Liver (tissue), 9 donors: Measurements from ENCODE around the gene RBMS3. TPM values are rescaled to one million over a fixed set of nuclear protein-coding genes. Genes with fewer than 3 reads are reported as not detected.

Experiments
- DNase-seq: peaks from one replicate; pipeline ENCODE4 v3.0.0-alpha.2; 2017; ENCODE audit warnings: low spot score
- H3K27ac ChIP-seq, 2 donors: one replicate each; pipeline ENCODE4 v1.7.0; 2013; ENCODE audit warnings: inconsistent platforms in 2 of 2, low read length in 2 of 2, control low read depth in 1 of 2, low read depth in 1 of 2, mild to moderate bottlenecking in 1 of 2
- H3K27me3 ChIP-seq, 4 donors: one replicate each; pipeline versions ENCODE4 v1.6.1 to v1.7.0; 2013; ENCODE audit warnings: low read length in 3 of 4, inconsistent platforms in 1 of 4, mild to moderate bottlenecking in 1 of 4, moderate library complexity in 1 of 4; ENCODE audit not compliant: control insufficient read depth in 4 of 4, insufficient read depth in 4 of 4
- H3K36me3 ChIP-seq, 4 donors: one replicate each; pipeline versions ENCODE4 v1.6.1 to v1.7.0; 2013; ENCODE audit warnings: low read length in 3 of 4, mild to moderate bottlenecking in 3 of 4, low read depth in 1 of 4, moderate library complexity in 1 of 4; ENCODE audit not compliant: control insufficient read depth in 4 of 4, insufficient read depth in 3 of 4
- H3K4me1 ChIP-seq, 4 donors: one replicate each; pipeline versions ENCODE4 v1.6.1 to v1.7.0; 2013; ENCODE audit warnings: low read length in 3 of 4, mild to moderate bottlenecking in 3 of 4, moderate library complexity in 1 of 4; ENCODE audit not compliant: control insufficient read depth in 4 of 4, insufficient read depth in 4 of 4
- H3K4me3 ChIP-seq, 3 donors: one replicate each; pipeline versions ENCODE4 v1.6.1 to v1.7.0; 2013; ENCODE audit warnings: low read length in 3 of 3, control low read depth in 1 of 3, low read depth in 1 of 3, mild to moderate bottlenecking in 1 of 3
- H3K9ac ChIP-seq, 2 donors: one replicate each; pipeline ENCODE4 v1.7.0; 2013; ENCODE audit warnings: low read length in 2 of 2, mild to moderate bottlenecking in 2 of 2, moderate library complexity in 2 of 2, control low read depth in 1 of 2, low read depth in 1 of 2
- H3K9me3 ChIP-seq, 4 donors: one replicate each; pipeline versions ENCODE4 v1.6.1 to v1.7.0; 2013; ENCODE audit warnings: low read length in 3 of 4; ENCODE audit not compliant: control insufficient read depth in 4 of 4
- EGR1 ChIP-seq, 2 donors: IDR thresholded peaks; 2 replicates each; pipeline ENCODE4 v1.6.1; 2016 to 2018; ENCODE audit warnings: antibody characterized with exemption in 2 of 2, low read depth in 2 of 2
- FOXA1 ChIP-seq: IDR thresholded peaks from 2 replicates; pipeline ENCODE4 v1.6.1; 2016; ENCODE audit warnings: antibody characterized with exemption
- FOXA2 ChIP-seq: IDR thresholded peaks from 2 replicates; pipeline ENCODE4 v1.6.1; 2016; ENCODE audit warnings: antibody characterized with exemption
- GABPA ChIP-seq, 2 donors: IDR thresholded peaks in 1 of 2; conservative IDR thresholded peaks in 1 of 2; 2 replicates each; pipeline ENCODE4 v1.6.1; 2016; ENCODE audit warnings: antibody characterized with exemption in 2 of 2, mild to moderate bottlenecking in 1 of 2, moderate library complexity in 1 of 2
- HNF4A ChIP-seq, 2 donors: conservative IDR thresholded peaks; 2 replicates each; pipeline ENCODE4 v1.6.1; 2016; ENCODE audit warnings: antibody characterized with exemption in 2 of 2, mild to moderate bottlenecking in 2 of 2
- HNF4G ChIP-seq: IDR thresholded peaks from 2 replicates; pipeline ENCODE4 v1.6.1; 2016; ENCODE audit warnings: antibody characterized with exemption
- JUND ChIP-seq, 2 donors: IDR thresholded peaks; 2 replicates each; pipeline ENCODE4 v1.6.1; 2016; ENCODE audit warnings: antibody characterized with exemption in 2 of 2
- NR2F2 ChIP-seq: IDR thresholded peaks from 2 replicates; pipeline ENCODE4 v1.6.1; 2016; ENCODE audit warnings: antibody characterized with exemption
- RXRA ChIP-seq, 2 donors: IDR thresholded peaks; 2 replicates each; pipeline ENCODE4 v1.6.1; 2017 to 2018; ENCODE audit warnings: antibody characterized with exemption in 2 of 2, mild to moderate bottlenecking in 1 of 2
- SP1 ChIP-seq: IDR thresholded peaks from 2 replicates; pipeline ENCODE4 v1.6.1; 2018; ENCODE audit warnings: antibody characterized with exemption, mild to moderate bottlenecking
- TAF1 ChIP-seq: conservative IDR thresholded peaks from 2 replicates; pipeline ENCODE4 v1.6.1; 2016; ENCODE audit warnings: antibody characterized with exemption, mild to moderate bottlenecking
- YY1 ChIP-seq: IDR thresholded peaks from 2 replicates; pipeline ENCODE4 v1.6.1; 2016; ENCODE audit warnings: antibody characterized with exemption, mild to moderate bottlenecking
- WGBS: extraction: QIAGEN DNeasy Blood & Tissue Kit; methylation state at CpG from one replicate; pipeline ENCODE4 v1.1.7; 2013; 5-methylcytosine and 5-hydroxymethylcytosine counted together
- polyA plus RNA-seq, 2 donors: library from polyadenylated mRNA; stranded (reverse) in 1 of 2; unstranded in 1 of 2; fragments of 200-250 nt in 1 of 2; fragments of >200 nt in 1 of 2; fragmentation: Nextera tagmentation in 1 of 2; extraction: Ambion mirVana in 1 of 2; gene quantifications; one replicate each; pipeline versions ENCODE4 v1.2.1 to v1.2.3, GENCODE V29; 2013 to 2015
- total RNA-seq, 2 donors: library from RNA; depleted of rRNA; stranded (reverse); fragments of >200 nt; gene quantifications; one replicate each; pipeline ENCODE4 v1.2.3, GENCODE V29; 2014
- TF ChIP-seq, protein P1 (sequence below): IDR thresholded peaks from 2 replicates; pipeline ENCODE4 v1.6.1; 2016; ENCODE audit warnings: antibody characterized with exemption, mild to moderate bottlenecking
- TF ChIP-seq, protein P2 (sequence below): IDR thresholded peaks from 2 replicates; pipeline ENCODE4 v1.6.1; 2016; ENCODE audit warnings: antibody characterized with exemption
- TF ChIP-seq, protein P3 (sequence below): IDR thresholded peaks from 2 replicates; pipeline ENCODE4 v1.6.1; 2016; ENCODE audit warnings: antibody characterized with exemption
- TF ChIP-seq, protein P4 (sequence below): fragments of 150-350 bp; IDR thresholded peaks from 2 replicates; pipeline ENCODE4 v1.5.1; 2017; ENCODE audit warnings: improper control_type of control experiment, low read depth, low read length; ENCODE audit not compliant: missing input control
- donor health status: healthy.
- donor health status: healthy.
- donor health status: healthy.
- donor health status: healthy.
- donor health status: healthy.

The RBMS3 gene
- total and polyA plus RNA-seq, 4 donors: 1.2 to 14.9 (median 9.3) TPM

DNA sequence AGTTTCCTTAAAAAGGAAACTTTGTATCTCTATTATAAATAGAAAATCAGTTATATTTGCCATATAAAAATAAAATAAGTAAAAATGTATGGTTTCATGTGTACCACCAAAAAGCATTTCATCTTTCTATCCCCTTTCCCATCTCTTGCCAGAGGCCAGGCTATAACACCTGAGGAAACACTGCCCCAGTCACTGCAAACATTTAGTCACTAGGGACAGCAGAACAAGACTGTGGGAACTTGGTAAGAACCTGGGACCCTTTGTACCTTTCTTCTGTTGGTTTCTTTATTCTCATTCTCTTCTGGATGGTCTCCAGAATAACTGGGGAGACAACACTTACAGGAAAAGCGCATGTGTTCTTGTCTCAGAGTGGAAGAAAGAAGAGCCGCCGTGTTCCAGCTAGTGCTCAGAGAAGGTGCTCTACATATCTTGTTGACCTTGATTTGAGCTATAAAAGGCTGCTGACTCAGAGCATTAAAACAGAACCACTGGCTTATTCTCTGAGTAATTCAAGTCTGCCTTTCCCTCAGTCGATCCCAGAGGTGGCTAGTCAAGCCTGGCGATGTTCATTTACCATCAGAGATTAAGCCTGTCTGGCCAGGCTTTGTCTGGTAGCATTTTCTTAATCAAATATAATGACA is 361.6 kb downstream of the RBMS3 start:
- Histone ChIP-seq H3K9ac (no peak overlapping the region), H3K4me1 (no peaks in the 10 kb centered on the region), H3K9me3 (no peaks in the 10 kb centered on the region), H3K27ac (no peak overlapping the region), H3K36me3 (no peaks in the 10 kb centered on the region), H3K4me3 (no peak overlapping the region), H3K27me3 (no peaks in the 10 kb centered on the region)
- 80% methylated on average over 5 of the region's 5 CpGs for WGBS
- DNase-seq: no peak
- TF ChIP-seq, protein P1, sequence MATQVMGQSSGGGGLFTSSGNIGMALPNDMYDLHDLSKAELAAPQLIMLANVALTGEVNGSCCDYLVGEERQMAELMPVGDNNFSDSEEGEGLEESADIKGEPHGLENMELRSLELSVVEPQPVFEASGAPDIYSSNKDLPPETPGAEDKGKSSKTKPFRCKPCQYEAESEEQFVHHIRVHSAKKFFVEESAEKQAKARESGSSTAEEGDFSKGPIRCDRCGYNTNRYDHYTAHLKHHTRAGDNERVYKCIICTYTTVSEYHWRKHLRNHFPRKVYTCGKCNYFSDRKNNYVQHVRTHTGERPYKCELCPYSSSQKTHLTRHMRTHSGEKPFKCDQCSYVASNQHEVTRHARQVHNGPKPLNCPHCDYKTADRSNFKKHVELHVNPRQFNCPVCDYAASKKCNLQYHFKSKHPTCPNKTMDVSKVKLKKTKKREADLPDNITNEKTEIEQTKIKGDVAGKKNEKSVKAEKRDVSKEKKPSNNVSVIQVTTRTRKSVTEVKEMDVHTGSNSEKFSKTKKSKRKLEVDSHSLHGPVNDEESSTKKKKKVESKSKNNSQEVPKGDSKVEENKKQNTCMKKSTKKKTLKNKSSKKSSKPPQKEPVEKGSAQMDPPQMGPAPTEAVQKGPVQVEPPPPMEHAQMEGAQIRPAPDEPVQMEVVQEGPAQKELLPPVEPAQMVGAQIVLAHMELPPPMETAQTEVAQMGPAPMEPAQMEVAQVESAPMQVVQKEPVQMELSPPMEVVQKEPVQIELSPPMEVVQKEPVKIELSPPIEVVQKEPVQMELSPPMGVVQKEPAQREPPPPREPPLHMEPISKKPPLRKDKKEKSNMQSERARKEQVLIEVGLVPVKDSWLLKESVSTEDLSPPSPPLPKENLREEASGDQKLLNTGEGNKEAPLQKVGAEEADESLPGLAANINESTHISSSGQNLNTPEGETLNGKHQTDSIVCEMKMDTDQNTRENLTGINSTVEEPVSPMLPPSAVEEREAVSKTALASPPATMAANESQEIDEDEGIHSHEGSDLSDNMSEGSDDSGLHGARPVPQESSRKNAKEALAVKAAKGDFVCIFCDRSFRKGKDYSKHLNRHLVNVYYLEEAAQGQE: no peak
- TF ChIP-seq JUND (IDR thresholded peaks at IDR 0.05): no peak
- no peak for TF ChIP-seq TAF1
- no peak for TF ChIP-seq GABPA (IDR thresholded peaks at IDR 0.05 in 1 of 2, conservative IDR thresholded peaks at IDR 0.05 in 1 of 2)
- TF ChIP-seq, protein P2, sequence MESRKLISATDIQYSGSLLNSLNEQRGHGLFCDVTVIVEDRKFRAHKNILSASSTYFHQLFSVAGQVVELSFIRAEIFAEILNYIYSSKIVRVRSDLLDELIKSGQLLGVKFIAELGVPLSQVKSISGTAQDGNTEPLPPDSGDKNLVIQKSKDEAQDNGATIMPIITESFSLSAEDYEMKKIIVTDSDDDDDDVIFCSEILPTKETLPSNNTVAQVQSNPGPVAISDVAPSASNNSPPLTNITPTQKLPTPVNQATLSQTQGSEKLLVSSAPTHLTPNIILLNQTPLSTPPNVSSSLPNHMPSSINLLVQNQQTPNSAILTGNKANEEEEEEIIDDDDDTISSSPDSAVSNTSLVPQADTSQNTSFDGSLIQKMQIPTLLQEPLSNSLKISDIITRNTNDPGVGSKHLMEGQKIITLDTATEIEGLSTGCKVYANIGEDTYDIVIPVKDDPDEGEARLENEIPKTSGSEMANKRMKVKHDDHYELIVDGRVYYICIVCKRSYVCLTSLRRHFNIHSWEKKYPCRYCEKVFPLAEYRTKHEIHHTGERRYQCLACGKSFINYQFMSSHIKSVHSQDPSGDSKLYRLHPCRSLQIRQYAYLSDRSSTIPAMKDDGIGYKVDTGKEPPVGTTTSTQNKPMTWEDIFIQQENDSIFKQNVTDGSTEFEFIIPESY: no peak

DNA sequence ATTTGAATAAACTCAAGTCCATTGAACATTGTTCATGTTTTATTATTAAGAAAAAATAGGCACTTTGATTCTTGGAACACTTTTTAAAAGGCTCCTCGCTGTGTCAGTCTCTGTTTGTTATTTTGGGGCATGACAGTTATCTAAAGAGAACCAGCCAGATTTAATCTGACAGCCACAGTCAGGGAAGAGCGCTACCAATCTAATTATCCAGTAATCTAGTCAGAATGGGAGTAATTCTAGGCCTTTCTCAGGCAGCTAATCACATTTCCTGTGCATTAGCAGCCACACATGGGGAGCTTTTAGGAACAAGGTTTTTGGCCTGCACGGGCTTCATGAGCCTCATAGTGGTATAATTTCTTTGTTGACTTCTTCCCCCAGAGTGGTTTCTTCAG is 362.2 kb downstream of the RBMS3 start:
- 89% methylated on average over 3 of the region's 3 CpGs for WGBS
- DNase-seq: no peak
- Histone ChIP-seq H3K9me3 (no peaks in the 10 kb centered on the region), H3K27ac (no peak overlapping the region), H3K4me1 (no peaks in the 10 kb centered on the region), H3K27me3 (no peaks in the 10 kb centered on the region), H3K4me3 (no peak overlapping the region), H3K36me3 (no peaks in the 10 kb centered on the region), H3K9ac (no peak overlapping the region)
- no peak for TF ChIP-seq NR2F2
- TF ChIP-seq FOXA1: no peak
- no peak for TF ChIP-seq FOXA2
- TF ChIP-seq HNF4A (conservative IDR thresholded peaks at IDR 0.05): no peak
- no peak for TF ChIP-seq RXRA (IDR thresholded peaks at IDR 0.05)
- TF ChIP-seq, protein P2: no peak
- TF ChIP-seq TAF1: no peak
- TF ChIP-seq EGR1 (IDR thresholded peaks at IDR 0.05; ENCODE audit: low read depth in 2 of 2): no peak
- TF ChIP-seq HNF4G: no peak
- TF ChIP-seq SP1: no peak
- no peak for TF ChIP-seq YY1
- TF ChIP-seq, protein P3, sequence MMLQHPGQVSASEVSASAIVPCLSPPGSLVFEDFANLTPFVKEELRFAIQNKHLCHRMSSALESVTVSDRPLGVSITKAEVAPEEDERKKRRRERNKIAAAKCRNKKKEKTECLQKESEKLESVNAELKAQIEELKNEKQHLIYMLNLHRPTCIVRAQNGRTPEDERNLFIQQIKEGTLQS: no peak
- no peak for TF ChIP-seq GABPA (IDR thresholded peaks at IDR 0.05 in 1 of 2, conservative IDR thresholded peaks at IDR 0.05 in 1 of 2)
- TF ChIP-seq, protein P4, sequence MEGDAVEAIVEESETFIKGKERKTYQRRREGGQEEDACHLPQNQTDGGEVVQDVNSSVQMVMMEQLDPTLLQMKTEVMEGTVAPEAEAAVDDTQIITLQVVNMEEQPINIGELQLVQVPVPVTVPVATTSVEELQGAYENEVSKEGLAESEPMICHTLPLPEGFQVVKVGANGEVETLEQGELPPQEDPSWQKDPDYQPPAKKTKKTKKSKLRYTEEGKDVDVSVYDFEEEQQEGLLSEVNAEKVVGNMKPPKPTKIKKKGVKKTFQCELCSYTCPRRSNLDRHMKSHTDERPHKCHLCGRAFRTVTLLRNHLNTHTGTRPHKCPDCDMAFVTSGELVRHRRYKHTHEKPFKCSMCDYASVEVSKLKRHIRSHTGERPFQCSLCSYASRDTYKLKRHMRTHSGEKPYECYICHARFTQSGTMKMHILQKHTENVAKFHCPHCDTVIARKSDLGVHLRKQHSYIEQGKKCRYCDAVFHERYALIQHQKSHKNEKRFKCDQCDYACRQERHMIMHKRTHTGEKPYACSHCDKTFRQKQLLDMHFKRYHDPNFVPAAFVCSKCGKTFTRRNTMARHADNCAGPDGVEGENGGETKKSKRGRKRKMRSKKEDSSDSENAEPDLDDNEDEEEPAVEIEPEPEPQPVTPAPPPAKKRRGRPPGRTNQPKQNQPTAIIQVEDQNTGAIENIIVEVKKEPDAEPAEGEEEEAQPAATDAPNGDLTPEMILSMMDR: no peak
